Measurements from ENCODE around the gene MRPL38.
"Not testable (repeated sequence)": the region's sequence is repeated elsewhere in the genome, so short reads cannot be mapped to it uniquely, and the experiment has no call there.

Gene MRPL38

DNA sequence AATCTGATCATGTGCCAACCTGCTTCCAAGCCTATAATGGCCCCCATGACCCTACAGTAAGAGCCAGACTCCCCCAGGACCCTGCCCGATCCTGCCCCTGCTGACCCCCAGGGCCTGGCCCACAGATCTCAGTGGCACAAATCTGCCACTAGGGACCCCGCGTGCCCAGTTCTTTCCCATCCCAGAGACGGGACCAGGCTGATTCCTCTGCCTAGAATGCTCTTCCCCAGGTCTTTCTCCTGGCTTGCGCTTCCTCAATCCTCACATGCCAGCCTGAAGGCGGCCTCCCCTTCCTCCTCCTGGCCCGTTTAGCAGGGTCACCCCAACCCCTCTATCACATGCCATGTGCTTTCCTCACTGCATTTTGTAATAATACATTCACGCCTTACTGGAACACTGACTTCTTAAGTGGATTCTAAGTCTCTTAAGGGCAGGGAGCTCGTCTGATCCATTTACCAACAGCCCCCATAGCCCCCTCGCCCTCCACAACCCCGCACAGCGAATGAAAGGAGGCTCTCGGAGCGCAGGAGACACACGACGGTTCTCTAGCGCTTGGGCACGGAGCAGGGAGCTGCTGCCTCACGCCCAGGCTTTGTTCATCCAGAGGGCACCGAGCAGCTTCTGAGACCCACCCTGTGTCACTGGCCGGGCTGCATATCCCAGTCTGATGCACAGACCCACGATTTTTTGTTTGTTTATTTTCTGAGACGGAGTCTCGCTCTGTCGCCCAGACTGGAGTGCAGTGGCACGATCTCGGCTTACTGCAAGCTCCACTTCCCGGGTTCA, 9.1 kb downstream of the MRPL38 start:
- peak; percentile 11 for DNase-seq

DNA sequence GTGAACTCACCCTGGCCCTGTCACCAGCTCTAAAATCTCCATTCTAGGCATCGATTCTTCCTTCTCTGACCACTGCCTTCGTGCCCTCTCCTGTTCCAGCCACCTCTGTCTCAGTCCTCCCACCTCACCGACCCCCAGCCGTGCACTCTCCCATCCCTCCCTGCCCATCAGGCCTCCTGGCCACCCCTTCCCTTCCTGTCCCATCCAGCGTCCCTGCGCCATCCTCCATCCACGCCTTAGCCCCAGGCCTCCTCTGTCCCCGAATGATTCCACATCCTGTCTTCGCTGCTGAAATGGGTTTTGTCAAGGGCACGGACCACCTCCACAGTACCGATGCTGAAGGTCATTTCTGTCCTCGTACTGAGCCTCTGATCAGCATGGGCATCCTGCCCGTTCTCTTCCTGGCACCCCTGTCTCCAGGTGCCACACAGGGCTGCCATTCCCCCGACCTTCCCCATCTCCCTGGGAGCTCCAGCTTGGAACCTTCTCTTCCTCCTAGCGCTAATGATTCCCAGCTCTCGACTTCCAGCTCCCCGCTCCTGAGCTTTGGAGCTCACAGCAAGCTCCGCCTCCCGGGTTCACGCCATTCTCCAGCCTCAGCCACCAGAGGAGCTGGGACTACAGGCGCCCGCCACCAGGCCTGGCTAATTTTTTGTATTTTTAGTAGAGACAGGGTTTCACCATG, 10.5 kb downstream of the MRPL38 start:
- DNase-seq = no peak

GRCh38 chr17:75893305-75894048, 11.2 kb downstream of the MRPL38 start:
- DNase-seq = no peak

DNA sequence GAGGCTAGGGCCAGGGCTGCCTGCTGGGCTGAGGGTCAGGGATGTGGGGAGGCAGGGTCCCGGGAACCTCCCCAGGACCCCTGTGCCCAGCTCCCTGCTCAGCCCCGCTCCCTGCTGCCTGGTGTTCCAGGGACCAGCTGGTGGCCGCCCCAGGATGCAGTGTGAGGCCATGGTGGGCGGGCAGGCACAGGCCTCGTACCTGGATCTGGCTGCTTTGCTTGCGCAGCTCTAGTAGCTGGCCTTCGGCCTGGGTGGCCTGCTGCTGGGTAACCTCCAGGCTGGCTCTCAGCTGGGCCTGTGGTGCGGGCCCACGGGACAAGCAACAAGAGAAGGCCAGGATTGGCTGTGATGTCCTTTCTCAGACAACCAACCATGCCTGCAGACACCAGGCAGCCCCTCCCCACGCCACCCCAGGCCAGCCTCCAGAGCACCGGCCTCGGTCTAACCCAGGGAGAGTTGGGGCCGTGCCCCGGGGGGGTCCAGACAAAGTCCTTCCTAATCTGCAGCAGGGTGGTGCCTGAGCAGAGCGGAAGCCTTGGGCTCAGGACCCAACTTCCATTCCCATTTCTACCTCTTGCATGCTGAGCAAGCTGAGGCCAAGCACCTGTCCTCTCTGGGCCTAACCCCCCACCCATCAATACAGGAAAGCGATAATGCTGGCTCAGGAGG, 12.0 kb downstream of the MRPL38 start:
- no peak for DNase-seq

- DNase-seq = no peak
These were observed 12.8 kb downstream of the MRPL38 start for GRCh38 chr17:75891605-75892555.

DNA sequence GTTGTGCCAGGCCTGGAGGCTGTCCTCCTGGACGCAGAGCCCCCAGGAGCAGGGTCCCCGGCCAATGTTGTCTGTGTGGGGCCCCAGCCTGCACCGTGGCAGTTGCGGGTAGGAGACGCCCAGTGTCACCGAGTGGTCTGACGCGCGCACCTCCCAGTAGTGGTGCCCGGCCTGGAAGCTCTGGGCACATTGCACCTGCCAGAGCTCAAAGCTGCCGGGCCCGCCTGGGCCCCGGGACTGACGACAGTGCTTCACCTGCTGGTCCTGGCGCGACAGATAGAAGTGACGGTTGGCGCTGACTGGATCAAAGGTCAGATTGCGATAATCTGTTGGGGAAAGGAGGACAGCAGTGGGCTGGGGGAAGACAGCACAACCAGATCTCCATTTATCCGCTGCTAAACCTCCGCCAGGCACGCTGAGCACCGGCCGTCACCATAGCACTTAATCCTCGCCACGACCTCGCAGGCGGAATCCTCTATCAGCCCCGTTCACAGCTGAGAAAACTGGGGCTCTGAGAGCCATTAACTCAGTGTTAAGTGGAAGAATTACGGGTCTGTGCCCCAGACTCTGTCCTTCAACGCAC, 13.6 kb downstream of the MRPL38 start:
- DNase-seq = no peak

DNA sequence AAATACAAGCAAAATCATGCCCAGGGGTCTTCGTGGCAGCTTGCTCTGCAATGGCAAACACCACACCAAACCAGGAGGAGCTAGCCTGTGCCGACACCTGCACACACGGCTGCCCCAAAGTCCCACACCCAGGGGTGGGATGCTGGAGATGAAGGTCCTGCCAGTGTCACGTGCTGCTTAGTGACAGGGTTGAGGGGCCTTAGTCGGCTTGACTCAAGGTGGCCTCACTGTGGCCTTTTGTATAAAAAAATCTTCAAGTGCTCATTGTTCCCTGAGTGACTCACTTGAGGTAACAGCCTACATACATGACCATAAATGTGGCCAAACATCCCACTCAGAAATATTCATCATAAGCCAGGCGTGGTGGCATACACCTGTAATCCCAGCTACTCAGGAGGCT, 15.2 kb downstream of the MRPL38 start:
- no peak for DNase-seq

GRCh38 chr17:75888484-75888883, 16.2 kb downstream of the MRPL38 start:
- DNase-seq = no peak

DNA sequence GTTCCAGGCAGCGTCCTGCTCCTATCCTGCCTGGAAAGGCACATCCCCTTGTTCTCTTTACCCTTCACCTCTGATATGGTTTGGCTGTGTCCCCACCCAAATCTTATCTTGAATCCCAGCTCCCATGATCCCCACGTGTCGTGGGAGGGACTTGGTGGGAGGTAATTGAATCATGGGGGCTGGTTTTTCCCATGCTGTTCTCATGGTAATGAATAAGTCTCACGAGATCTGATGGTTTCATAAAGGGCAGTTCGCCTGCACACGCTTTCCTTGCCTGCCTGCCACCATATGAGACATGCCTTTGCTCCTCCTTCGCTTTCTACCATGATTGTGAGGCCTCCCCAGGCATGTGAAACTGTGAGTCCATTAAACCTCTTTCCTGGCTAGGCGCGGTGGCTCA, 18.8 kb downstream of the MRPL38 start:
- not testable (repeated sequence) for DNase-seq

DNA sequence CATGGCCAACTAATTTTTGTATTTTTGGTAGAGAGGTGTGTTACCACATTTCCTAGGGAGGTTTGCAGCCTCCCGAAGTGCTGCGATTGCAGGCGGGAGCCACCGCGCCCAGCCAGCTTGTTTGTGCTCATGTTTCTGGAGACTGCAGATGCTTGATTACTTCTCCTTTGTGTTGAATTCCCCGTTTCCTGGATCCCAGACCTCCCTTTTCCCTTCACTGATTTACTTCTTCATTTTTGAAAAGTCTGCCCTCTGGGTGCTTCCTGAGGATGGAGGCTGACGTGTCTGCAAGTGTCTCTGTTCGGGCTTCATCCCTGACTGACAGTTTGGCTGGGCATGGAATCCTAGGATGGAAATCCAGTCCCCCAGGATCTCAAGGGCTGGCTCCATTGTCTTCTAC, 19.3 kb downstream of the MRPL38 start:
- DNase-seq = no peak

- no peak for DNase-seq
These were observed 22.8 kb downstream of the MRPL38 start for GRCh38 chr17:75881678-75882454.

DNA sequence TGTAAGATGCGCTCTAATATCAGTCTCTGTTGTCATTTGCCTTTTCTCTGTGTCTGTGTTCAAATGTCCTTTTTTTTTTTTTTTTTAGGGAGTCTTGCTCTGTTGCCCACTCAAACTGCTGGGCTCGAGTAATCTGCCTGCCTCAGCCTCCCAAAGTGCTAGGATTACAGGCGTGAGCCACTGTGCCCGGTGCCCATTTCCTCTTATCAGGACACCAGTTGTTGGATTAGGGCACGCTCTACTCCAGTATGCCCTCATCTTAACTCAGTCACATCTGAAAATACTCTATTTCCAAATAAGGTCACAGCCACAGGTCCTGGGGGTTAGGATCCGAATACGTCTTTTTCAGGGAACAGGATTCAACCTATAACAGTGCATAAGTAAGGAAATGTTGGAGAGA, 24.4 kb downstream of the MRPL38 start:
- no peak for DNase-seq

GRCh38 chr17:75878174-75878998, 26.3 kb downstream of the MRPL38 start, which contains the start of gene TRIM47:
Gene TRIM47, minus strand, starts transcription at chr17:75878581. Its CDS starts 33 bp downstream, at chr17:75878548.
- DNase-seq = peak; percentile 77

DNA sequence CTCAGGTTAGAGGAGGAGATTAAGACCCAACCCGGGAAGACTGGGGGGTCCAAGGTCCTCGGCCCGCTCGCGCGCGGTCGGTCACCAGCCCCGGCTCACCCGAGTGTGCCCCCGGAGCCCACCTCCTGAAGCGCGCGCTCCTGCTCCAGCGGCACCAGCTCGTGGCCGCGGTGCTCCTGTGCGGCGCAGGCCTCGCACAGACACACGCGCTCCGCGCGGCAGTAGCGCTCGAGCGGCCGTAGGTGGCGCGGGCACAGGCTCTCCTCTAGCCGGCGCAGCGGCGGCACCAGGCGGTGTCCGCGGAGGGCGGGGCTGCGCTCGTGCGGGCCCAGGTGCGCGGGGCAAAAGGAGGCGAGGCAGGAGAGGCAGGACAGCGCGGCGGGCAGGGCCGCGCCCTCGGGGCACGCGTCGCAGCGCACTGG, 26.9 kb downstream of the MRPL38 start:
- DNase-seq = peak; percentile 73

- peak; percentile 24 for DNase-seq
These were observed 27.5 kb downstream of the MRPL38 start for GRCh38 chr17:75876938-75877751.

DNA sequence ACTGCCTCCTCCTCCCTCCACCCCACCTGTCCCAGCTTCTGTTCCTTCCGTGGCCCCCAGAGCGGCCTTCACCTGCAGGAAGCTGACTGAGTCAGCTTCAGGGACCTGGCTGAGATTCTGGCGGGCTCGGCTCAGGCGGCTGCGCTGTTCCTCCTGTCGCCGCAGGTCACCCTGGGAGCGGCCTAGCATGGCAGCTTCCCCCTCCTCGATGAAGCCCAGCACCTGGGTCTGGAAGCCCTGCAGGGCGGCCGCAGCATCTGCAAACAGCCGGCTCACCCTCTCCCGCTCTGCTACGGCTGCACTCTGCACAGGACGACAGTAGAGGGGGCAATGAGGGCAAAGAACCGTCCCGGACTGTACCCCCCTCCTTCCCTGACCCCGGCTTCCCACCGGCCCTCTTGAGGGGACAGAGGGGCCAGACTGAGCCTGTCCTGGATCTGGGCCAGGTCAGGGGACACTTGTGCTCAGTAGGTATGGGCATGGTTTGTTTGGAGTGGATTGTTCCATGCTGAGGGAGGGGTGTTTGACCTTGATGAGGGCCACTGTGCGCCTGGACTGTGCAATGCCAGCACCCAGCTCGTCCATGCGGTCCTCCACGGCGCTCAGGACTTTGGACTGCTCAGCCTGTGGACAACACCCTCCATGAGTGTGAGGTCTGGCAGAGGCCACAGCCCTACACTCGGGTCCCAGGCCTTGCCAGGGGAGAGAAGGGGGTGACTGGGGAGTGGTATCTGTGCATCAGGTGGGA, 28.3 kb downstream of the MRPL38 start:
- no peak for DNase-seq

GRCh38 chr17:75875940-75876189, 28.8 kb downstream of the MRPL38 start:
- DNase-seq = peak; percentile 93

Data from COR-L47 (cell line).